Measurements from ENCODE around the gene CMTM1.

DNA sequence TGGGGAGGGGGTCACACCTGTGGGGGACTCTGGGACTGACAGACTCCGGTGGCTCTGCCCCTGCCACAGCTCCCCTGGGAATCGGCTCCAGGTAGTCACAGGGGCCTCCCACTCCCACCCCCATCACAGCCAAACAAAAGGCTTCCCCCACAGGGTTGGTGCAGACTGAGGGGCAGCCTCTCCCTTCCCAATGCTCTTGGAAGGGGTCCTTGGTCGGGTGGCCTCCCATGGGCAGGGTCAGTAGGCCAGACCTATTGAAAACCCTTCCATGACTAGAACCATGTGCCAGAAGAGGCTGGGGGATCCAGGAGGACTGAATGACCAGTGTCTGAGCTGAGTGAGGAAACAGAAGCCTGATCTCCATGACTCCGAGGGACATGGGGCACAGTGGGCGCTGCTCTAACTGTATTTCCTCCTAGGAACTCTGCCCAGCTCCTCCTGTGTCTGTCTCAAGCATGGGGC, 45.0 kb upstream of the CMTM1 start:
- TF ChIP-seq, protein P1, sequence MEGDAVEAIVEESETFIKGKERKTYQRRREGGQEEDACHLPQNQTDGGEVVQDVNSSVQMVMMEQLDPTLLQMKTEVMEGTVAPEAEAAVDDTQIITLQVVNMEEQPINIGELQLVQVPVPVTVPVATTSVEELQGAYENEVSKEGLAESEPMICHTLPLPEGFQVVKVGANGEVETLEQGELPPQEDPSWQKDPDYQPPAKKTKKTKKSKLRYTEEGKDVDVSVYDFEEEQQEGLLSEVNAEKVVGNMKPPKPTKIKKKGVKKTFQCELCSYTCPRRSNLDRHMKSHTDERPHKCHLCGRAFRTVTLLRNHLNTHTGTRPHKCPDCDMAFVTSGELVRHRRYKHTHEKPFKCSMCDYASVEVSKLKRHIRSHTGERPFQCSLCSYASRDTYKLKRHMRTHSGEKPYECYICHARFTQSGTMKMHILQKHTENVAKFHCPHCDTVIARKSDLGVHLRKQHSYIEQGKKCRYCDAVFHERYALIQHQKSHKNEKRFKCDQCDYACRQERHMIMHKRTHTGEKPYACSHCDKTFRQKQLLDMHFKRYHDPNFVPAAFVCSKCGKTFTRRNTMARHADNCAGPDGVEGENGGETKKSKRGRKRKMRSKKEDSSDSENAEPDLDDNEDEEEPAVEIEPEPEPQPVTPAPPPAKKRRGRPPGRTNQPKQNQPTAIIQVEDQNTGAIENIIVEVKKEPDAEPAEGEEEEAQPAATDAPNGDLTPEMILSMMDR (IDR thresholded peaks at IDR 0.05 in 2 of 3, conservative IDR thresholded peaks at IDR 0.05 in 1 of 3; ENCODE audit: borderline replicate concordance in 1 of 3, insufficient read depth in 1 of 3, low read depth in 2 of 3, low read length in 2 of 3) = no peak
- no peak for TF ChIP-seq POLR2A (IDR thresholded peaks at IDR 0.05; ENCODE audit: borderline replicate concordance, extremely low read depth, insufficient read depth, insufficient read length)
- TF ChIP-seq POLR2AphosphoS5 (IDR thresholded peaks at IDR 0.05; ENCODE audit: low read depth, low read length) = no peak
- no peak for TF ChIP-seq YY1 (IDR thresholded peaks at IDR 0.05; ENCODE audit: extremely low read depth, insufficient replicate concordance, low read depth, low read length)
- no peak for TF ChIP-seq CEBPB (IDR thresholded peaks at IDR 0.05; ENCODE audit: low read depth)
- TF ChIP-seq SP1 (IDR thresholded peaks at IDR 0.05; ENCODE audit: low read depth) = no peak
- TF ChIP-seq, protein P2, sequence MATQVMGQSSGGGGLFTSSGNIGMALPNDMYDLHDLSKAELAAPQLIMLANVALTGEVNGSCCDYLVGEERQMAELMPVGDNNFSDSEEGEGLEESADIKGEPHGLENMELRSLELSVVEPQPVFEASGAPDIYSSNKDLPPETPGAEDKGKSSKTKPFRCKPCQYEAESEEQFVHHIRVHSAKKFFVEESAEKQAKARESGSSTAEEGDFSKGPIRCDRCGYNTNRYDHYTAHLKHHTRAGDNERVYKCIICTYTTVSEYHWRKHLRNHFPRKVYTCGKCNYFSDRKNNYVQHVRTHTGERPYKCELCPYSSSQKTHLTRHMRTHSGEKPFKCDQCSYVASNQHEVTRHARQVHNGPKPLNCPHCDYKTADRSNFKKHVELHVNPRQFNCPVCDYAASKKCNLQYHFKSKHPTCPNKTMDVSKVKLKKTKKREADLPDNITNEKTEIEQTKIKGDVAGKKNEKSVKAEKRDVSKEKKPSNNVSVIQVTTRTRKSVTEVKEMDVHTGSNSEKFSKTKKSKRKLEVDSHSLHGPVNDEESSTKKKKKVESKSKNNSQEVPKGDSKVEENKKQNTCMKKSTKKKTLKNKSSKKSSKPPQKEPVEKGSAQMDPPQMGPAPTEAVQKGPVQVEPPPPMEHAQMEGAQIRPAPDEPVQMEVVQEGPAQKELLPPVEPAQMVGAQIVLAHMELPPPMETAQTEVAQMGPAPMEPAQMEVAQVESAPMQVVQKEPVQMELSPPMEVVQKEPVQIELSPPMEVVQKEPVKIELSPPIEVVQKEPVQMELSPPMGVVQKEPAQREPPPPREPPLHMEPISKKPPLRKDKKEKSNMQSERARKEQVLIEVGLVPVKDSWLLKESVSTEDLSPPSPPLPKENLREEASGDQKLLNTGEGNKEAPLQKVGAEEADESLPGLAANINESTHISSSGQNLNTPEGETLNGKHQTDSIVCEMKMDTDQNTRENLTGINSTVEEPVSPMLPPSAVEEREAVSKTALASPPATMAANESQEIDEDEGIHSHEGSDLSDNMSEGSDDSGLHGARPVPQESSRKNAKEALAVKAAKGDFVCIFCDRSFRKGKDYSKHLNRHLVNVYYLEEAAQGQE (IDR thresholded peaks at IDR 0.05; ENCODE audit: low read depth) = no peak
- TF ChIP-seq, protein P3, sequence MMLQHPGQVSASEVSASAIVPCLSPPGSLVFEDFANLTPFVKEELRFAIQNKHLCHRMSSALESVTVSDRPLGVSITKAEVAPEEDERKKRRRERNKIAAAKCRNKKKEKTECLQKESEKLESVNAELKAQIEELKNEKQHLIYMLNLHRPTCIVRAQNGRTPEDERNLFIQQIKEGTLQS (IDR thresholded peaks at IDR 0.05) = no peak
- TF ChIP-seq EZH2 (IDR thresholded peaks at IDR 0.05) = no peak
- TF ChIP-seq SRF (IDR thresholded peaks at IDR 0.05; ENCODE audit: low read depth) = no peak
